ENCODE measurements around the gene ARL2BP. TPM values are rescaled to one million over a fixed set of nuclear protein-coding genes. Genes with fewer than 3 reads are reported as not detected.

Gene ARL2BP
- total RNA-seq, 1 donor from 2014 or later: 35.9 TPM

GRCh38 chr16:57257455-57258070 lies 12.5 kb downstream of the ARL2BP start:
- Mint-ChIP-seq H3K36me3 (peaks cover 15% of the 10 kb centered on the region), H3K27me3 (ENCODE audit: low read depth) (no peaks in the 10 kb centered on the region), H3K9me3 (no peaks in the 10 kb centered on the region), H3K4me1 (peaks cover 5% of the 10 kb centered on the region), H3K4me3 (no peak overlapping the region), H3K27ac (peak overlapping the region; percentile 7)
- TF ChIP-seq CTCF (IDR thresholded peaks at IDR 0.05; ENCODE audit: unreplicated experiment): no peak
- peak in 1 of 2 experiments; percentile 21 for DNase-seq (ENCODE audit: low spot score in 2 of 2, unreplicated experiment in 2 of 2)

- H3K9me3 Mint-ChIP-seq: no peaks in the 10 kb centered on the region
- H3K27me3 Mint-ChIP-seq (ENCODE audit: low read depth): no peaks in the 10 kb centered on the region
- H3K4me1 Mint-ChIP-seq: peaks cover 8% of the 10 kb centered on the region
- peaks cover 10% of the 10 kb centered on the region for H3K36me3 Mint-ChIP-seq
- DNase-seq (ENCODE audit: low spot score in 2 of 2, unreplicated experiment in 2 of 2): no peak
- H3K27ac Mint-ChIP-seq: no peak overlapping the region
- H3K4me3 Mint-ChIP-seq: no peak overlapping the region
- TF ChIP-seq CTCF (IDR thresholded peaks at IDR 0.05; ENCODE audit: unreplicated experiment): no peak
Observed at GRCh38 chr16:57258226-57258909, 13.3 kb downstream of the ARL2BP start.

- no peak for DNase-seq (ENCODE audit: low spot score in 2 of 2, unreplicated experiment in 2 of 2)
- no peak for TF ChIP-seq CTCF (IDR thresholded peaks at IDR 0.05; ENCODE audit: unreplicated experiment)
- H3K4me1 Mint-ChIP-seq: peaks cover 8% of the 10 kb centered on the region
Observed at GRCh38 chr16:57258910-57259475, 13.9 kb downstream of the ARL2BP start.

DNA sequence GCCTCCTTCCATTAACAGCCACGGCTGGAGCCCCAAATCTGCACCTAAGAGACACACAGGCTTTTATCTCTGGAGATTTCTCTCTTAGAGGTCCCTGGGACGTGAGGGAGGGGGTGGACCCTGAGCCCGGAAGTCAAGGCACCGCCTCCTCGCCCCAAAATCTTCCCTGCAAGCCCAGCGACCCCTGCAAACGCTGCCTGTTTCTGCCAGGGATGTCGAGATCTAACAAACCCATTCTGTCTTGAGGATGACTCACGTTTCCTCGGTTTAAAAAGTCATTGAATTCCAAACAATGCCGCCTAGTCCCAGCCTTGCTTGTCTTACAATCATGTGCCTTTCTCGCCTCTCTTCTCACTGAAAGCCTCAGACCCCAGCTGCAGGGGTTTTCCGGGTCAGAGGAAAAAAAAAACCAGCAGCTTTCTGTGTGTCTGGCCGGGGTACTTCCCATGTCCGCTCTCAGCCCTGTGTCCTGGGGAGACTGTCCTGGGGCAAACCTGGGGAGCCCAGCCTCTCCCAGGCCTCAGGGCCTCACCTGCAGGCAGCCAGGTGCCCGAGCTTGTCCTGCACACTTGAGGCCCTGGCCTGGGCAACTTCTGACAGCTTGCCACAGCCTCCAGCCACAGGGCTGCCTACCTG lies 15.4 kb downstream of the ARL2BP start:
- TF ChIP-seq CTCF (IDR thresholded peaks at IDR 0.05; ENCODE audit: unreplicated experiment): no peak
- H3K36me3 Mint-ChIP-seq: peaks cover 4% of the 10 kb centered on the region
- no peak overlapping the region for H3K4me3 Mint-ChIP-seq
- peak overlapping the region; percentile 78 for H3K27ac Mint-ChIP-seq
- no peak for DNase-seq (ENCODE audit: low spot score in 2 of 2, unreplicated experiment in 2 of 2)
- H3K4me1 Mint-ChIP-seq: peaks cover 8% of the 10 kb centered on the region
- H3K9me3 Mint-ChIP-seq: no peaks in the 10 kb centered on the region
- no peaks in the 10 kb centered on the region for H3K27me3 Mint-ChIP-seq (ENCODE audit: low read depth)

More at GRCh38 chr16:57258910-57259475, 13.9 kb downstream of the ARL2BP start:
- Mint-ChIP-seq H3K36me3 (peaks cover 10% of the 10 kb centered on the region), H3K27ac (no peak overlapping the region), H3K27me3 (ENCODE audit: low read depth) (no peaks in the 10 kb centered on the region), H3K4me3 (no peak overlapping the region), H3K9me3 (no peaks in the 10 kb centered on the region)

GRCh38 chr16:57261806-57262205 lies 16.7 kb downstream of the ARL2BP start:
- peaks cover 15% of the 10 kb centered on the region for H3K4me1 Mint-ChIP-seq
- TF ChIP-seq CTCF (IDR thresholded peaks at IDR 0.05; ENCODE audit: unreplicated experiment): no peak

More at GRCh38 chr16:57261806-57262205, 16.7 kb downstream of the ARL2BP start:
- no peak for DNase-seq (ENCODE audit: low spot score in 2 of 2, unreplicated experiment in 2 of 2)
- H3K4me3 Mint-ChIP-seq: no peak overlapping the region
- H3K27ac Mint-ChIP-seq: no peak overlapping the region
- no peaks in the 10 kb centered on the region for H3K9me3 Mint-ChIP-seq
- no peaks in the 10 kb centered on the region for H3K27me3 Mint-ChIP-seq (ENCODE audit: low read depth)
- H3K36me3 Mint-ChIP-seq: peaks cover under 1% of the 10 kb centered on the region
